IMR-90 (cell line): ENCODE data around the gene PI16. TPM values are rescaled to one million over a fixed set of nuclear protein-coding genes. Genes with fewer than 3 reads are reported as not detected.

Experiments used
- ATAC-seq: fragments of 200-7000 bp; cut with Tn5 transposase; 2 replicates; pipeline ENCODE4 v1.9.1; 2020; ENCODE audit warnings: low read depth, mild to moderate bottlenecking, moderate library complexity
- BruUV-seq: library from RNA; stranded (reverse); fragments of 400-500 nt; replicated peaks from 2 replicates; lab custom pipeline; 2021; lab: Mats Ljungman, UMichigan
- CTCF ChIA-PET: fragments of 300-600 bp; formaldehyde crosslinking; extraction: SDS; loops from one replicate; lab custom pipeline; 2021; ENCODE audit warnings: antibody characterized with exemption; lab: Yijun Ruan, JAX
- POLR2A ChIA-PET: fragments of 300-600 bp; sonication (Branson Sonifier 250); formaldehyde crosslinking; loops from one replicate; lab custom pipeline; 2022; ENCODE audit warnings: antibody characterized with exemption; ENCODE audit not compliant: unreplicated experiment; lab: Charles Lee
- DNase-seq: peaks from one replicate; pipeline ENCODE4 v3.0.0; 2013
- H2AFZ ChIP-seq: replicated peaks from 2 replicates; pipeline ENCODE3; 2013; ENCODE audit warnings: low read length, mild to moderate bottlenecking; ENCODE audit not compliant: poor library complexity
- H2AK5ac ChIP-seq: 2 replicates; pipeline ENCODE4 v1.6.1; 2013; ENCODE audit warnings: low read depth, low read length, inconsistent platforms
- H2AK9ac ChIP-seq: replicated peaks from 2 replicates; pipeline ENCODE3; 2013; ENCODE audit warnings: mild to moderate bottlenecking, low read depth, low read length, moderate library complexity; ENCODE audit not compliant: poor library complexity
- H2BK120ac ChIP-seq: 2 replicates; pipeline ENCODE4 v1.6.1; 2013; ENCODE audit warnings: low read depth, low read length, inconsistent platforms
- H2BK15ac ChIP-seq: 3 replicates; pipeline ENCODE4 v1.6.1; 2013; ENCODE audit warnings: low read depth, low read length, inconsistent platforms
- H2BK20ac ChIP-seq: 2 replicates; pipeline ENCODE4 v1.6.1; 2013; ENCODE audit warnings: low read depth, mild to moderate bottlenecking, inconsistent platforms, low read length, moderate library complexity
- H2BK5ac ChIP-seq: 2 replicates; pipeline ENCODE4 v1.6.1; 2013; ENCODE audit warnings: mild to moderate bottlenecking, low read depth, low read length, inconsistent platforms; ENCODE audit not compliant: poor library complexity, severe bottlenecking
- H3K14ac ChIP-seq: replicated peaks from 2 replicates; pipeline ENCODE4 v1.6.1; 2013; ENCODE audit warnings: low read depth, low read length, inconsistent platforms
- H3K18ac ChIP-seq: 2 replicates; pipeline ENCODE4 v1.6.1; 2013; ENCODE audit warnings: low read depth, low read length, control low read depth
- H3K23ac ChIP-seq: 2 replicates; pipeline ENCODE4 v1.6.1; 2013; ENCODE audit warnings: low read depth, low read length, inconsistent platforms
- H3K27ac ChIP-seq: 2 replicates; pipeline ENCODE4 v1.5.1; 2013; ENCODE audit warnings: mild to moderate bottlenecking, control low read depth, low read length; ENCODE audit not compliant: insufficient read depth
- H3K27me3 ChIP-seq: 2 replicates; pipeline ENCODE4 v1.6.1; 2013; ENCODE audit warnings: low read length; ENCODE audit not compliant: control insufficient read depth, insufficient read depth
- H3K36me3 ChIP-seq: 2 replicates; pipeline ENCODE4 v1.6.1; 2013; ENCODE audit warnings: low read length, mixed read lengths; ENCODE audit not compliant: control insufficient read depth, insufficient read depth
- H3K4ac ChIP-seq: 2 replicates; pipeline ENCODE4 v1.6.1; 2013; ENCODE audit warnings: low read depth, low read length, inconsistent platforms
- H3K4me1 ChIP-seq: 2 replicates; pipeline ENCODE4 v1.6.1; 2013; ENCODE audit warnings: low read length, mixed read lengths; ENCODE audit not compliant: control insufficient read depth, insufficient read depth
- H3K4me2 ChIP-seq: 2 replicates; pipeline ENCODE4 v1.6.1; 2013; ENCODE audit warnings: low read depth, mild to moderate bottlenecking, control low read depth, low read length, moderate library complexity
- H3K4me3 ChIP-seq: 2 replicates; pipeline ENCODE4 v1.5.1; 2013; ENCODE audit warnings: low read depth, mild to moderate bottlenecking, control low read depth, low read length, moderate library complexity; ENCODE audit not compliant: insufficient read depth
- H3K56ac ChIP-seq: 2 replicates; pipeline ENCODE4 v1.6.1; 2013; ENCODE audit warnings: low read length, inconsistent platforms; ENCODE audit not compliant: insufficient read depth; ENCODE audit errors: extremely low read depth
- H3K79me1 ChIP-seq, 2 experiments: 2 replicates each; pipeline ENCODE4 v1.6.1; 2013; ENCODE audit warnings: low read length in 2 of 2, inconsistent platforms in 1 of 2, low read depth in 1 of 2
- H3K9ac ChIP-seq: 2 replicates; pipeline ENCODE4 v1.6.1; 2013; ENCODE audit warnings: low read depth, low read length, control low read depth
- H3K9me1 ChIP-seq: 2 replicates; pipeline ENCODE4 v1.6.1; 2013; ENCODE audit warnings: low read length, inconsistent platforms; ENCODE audit not compliant: insufficient read depth
- H3K9me3 ChIP-seq: 2 replicates; pipeline ENCODE4 v1.6.1; 2013; ENCODE audit warnings: low read length; ENCODE audit not compliant: control insufficient read depth, insufficient read depth
- H4K20me1 ChIP-seq: 2 replicates; pipeline ENCODE4 v1.6.1; 2013; ENCODE audit warnings: low read length, inconsistent platforms; ENCODE audit not compliant: insufficient read depth
- H4K5ac ChIP-seq: 2 replicates; pipeline ENCODE4 v1.6.1; 2013; ENCODE audit warnings: mild to moderate bottlenecking, low read depth, low read length, control low read depth
- H4K8ac ChIP-seq, 2 experiments: 2 replicates each; pipeline ENCODE4 v1.6.1; 2013; ENCODE audit warnings: low read depth in 2 of 2, low read length in 2 of 2, control low read depth in 1 of 2, inconsistent platforms in 1 of 2
- H4K91ac ChIP-seq: 2 replicates; pipeline ENCODE4 v1.6.1; 2013; ENCODE audit warnings: low read depth, low read length, inconsistent platforms; ENCODE audit not compliant: insufficient read depth
- SMC3 ChIP-seq: fragments of 150-350 bp; IDR thresholded peaks from 2 replicates; pipeline ENCODE4 v1.6.1; 2016; ENCODE audit warnings: low read depth, mild to moderate bottlenecking, antibody characterized with exemption, low read length, moderate library complexity
- USF2 ChIP-seq: fragments of 150-350 bp; IDR thresholded peaks from 2 replicates; pipeline ENCODE4 v1.6.1; 2017; ENCODE audit warnings: mild to moderate bottlenecking, antibody characterized with exemption, low read length, low read depth
- WGBS, 2 experiments: methylation state at CpG; one replicate each; pipeline versions ENCODE4 v1.1.5 to v1.1.7; 2013; ENCODE audit warnings: missing lambda C conversion rate in 2 of 2; ENCODE audit not compliant: insufficient read length in 1 of 2; ENCODE audit errors: extremely low coverage in 2 of 2; 5-methylcytosine and 5-hydroxymethylcytosine counted together
- dilution Hi-C: fragments of 300-500 bp; cut with HindIII; formaldehyde crosslinking; loops from one replicate; pipeline ENCODE4 v1.14.3; 2018; ENCODE audit warnings: low sequenced_read_pairs; ENCODE audit not compliant: unreplicated experiment
- in situ Hi-C: fragments of 300-500 bp; cut with MboI; formaldehyde crosslinking; loops from 3 replicates; pipeline ENCODE4 v1.14.3; 2019; ENCODE audit warnings: low sequenced_read_pairs, inconsistent platforms, mixed read lengths
- intact Hi-C: fragments of 100-400 bp; cut with micrococcal nuclease; formaldehyde crosslinking; loops from 2 replicates; pipeline ENCODE4 v1.10.0; 2022
- polyA plus RNA-seq, 3 experiments: library from polyadenylated mRNA; depleted of rRNA; stranded (reverse); fragments of >200 nt; gene quantifications; 2 replicates each; pipeline ENCODE4 v1.2.3, GENCODE V29; 2012; ENCODE audit warnings: low replicate concordance in 1 of 3
- total RNA-seq: library from RNA; depleted of rRNA; stranded (reverse); fragments of >200 nt; gene quantifications from 2 replicates; pipeline ENCODE4 v1.2.3, GENCODE V29; 2012

PI16 gene
- total and polyA plus RNA-seq, 2 of the 4 experiments (the other 2 are of a cell fraction), result 0.21 TPM; not detected in 1

GRCh38 chr6:36934901-36935300 lies 19.6 kb upstream of the PI16 start:
- ChIA-PET POLR2A (no interaction called here), CTCF (interaction anchor here (0.6 kb wide), 1 partner anchor 502 kb away, joined by 3 read pairs; no protein-coding TSS in a partner anchor)
- no peak overlapping the region for H2BK5ac ChIP-seq
- intact Hi-C loops, result no loop called here
- in situ Hi-C loops, result no loop called here
- H3K27ac ChIP-seq, result no peak overlapping the region
- H3K9me3 ChIP-seq, result no peaks in the 10 kb centered on the region
- peaks cover 19% of the 10 kb centered on the region for H3K9me1 ChIP-seq
- H3K36me3 ChIP-seq, result no peaks in the 10 kb centered on the region
- H3K23ac ChIP-seq, result no peak overlapping the region
- no peak overlapping the region for H2BK20ac ChIP-seq
- H3K79me1 ChIP-seq, result no peaks in the 10 kb centered on the region
- H3K56ac ChIP-seq, result no peak overlapping the region
- H3K4me1 ChIP-seq, result peaks cover 16% of the 10 kb centered on the region
- H4K5ac ChIP-seq, result no peak overlapping the region; the same call in 1 of the 2 replicates
- H3K14ac ChIP-seq, result no peak overlapping the region
- TF ChIP-seq SMC3 (no peak), USF2 (no peak)
- H2BK15ac ChIP-seq, result no peak overlapping the region
- WGBS, 2 experiments, result no CpG with 5 or more reads among the region's 7 CpGs
- no peak overlapping the region for H4K8ac ChIP-seq
- no peak overlapping the region for H2AK5ac ChIP-seq
- DNase-seq, result no peak
- no peak overlapping the region for H2AK9ac ChIP-seq
- H3K27me3 ChIP-seq, result no peaks in the 10 kb centered on the region
- no peak overlapping the region for H3K4ac ChIP-seq
- H3K4me2 ChIP-seq, result no peak overlapping the region
- no peak overlapping the region for H2BK120ac ChIP-seq
- no peak overlapping the region for H3K9ac ChIP-seq
- no peak overlapping the region for H2AFZ ChIP-seq
- no peak overlapping the region for H3K4me3 ChIP-seq
- no TSS peak for BruUV-seq
- H4K91ac ChIP-seq, result no peak overlapping the region
- no peak for ATAC-seq
- H4K20me1 ChIP-seq, result no peaks in the 10 kb centered on the region
- no peak overlapping the region for H3K18ac ChIP-seq
- dilution Hi-C loops, result no loop called here
